ES-I3 (cell line): Measurements from ENCODE around the gene FCHSD2.
"Not testable (repeated sequence)": the region's sequence is repeated elsewhere in the genome, so short reads cannot be mapped to it uniquely, and the experiment has no call there.

Experiments used
- H3K36me3 ChIP-seq: 2 replicates; pipeline ENCODE4 v1.6.1; 2013; ENCODE audit warnings: mild to moderate bottlenecking, low read length, control low read depth, moderate library complexity; ENCODE audit not compliant: insufficient read depth
- H3K4me1 ChIP-seq: 2 replicates; pipeline ENCODE4 v1.6.1; 2013; ENCODE audit warnings: mild to moderate bottlenecking, control low read depth, low read length; ENCODE audit not compliant: insufficient read depth
- H3K9ac ChIP-seq: 2 replicates; pipeline ENCODE4 v1.6.1; 2013; ENCODE audit warnings: low read depth, mild to moderate bottlenecking, low read length, moderate library complexity
- H3K9me3 ChIP-seq: 2 replicates; pipeline ENCODE4 v1.6.1; 2013; ENCODE audit warnings: mild to moderate bottlenecking, low read length, moderate library complexity; ENCODE audit not compliant: control insufficient read depth, insufficient read depth

FCHSD2 gene

GRCh38 chr11:72829884-72830533, 312.1 kb downstream of the FCHSD2 start:
- Histone ChIP-seq H3K9me3 (no peaks in the 10 kb centered on the region), H3K9ac (no peak overlapping the region), H3K4me1 (peaks cover 10% of the 10 kb centered on the region), H3K36me3 (no peaks in the 10 kb centered on the region)

- H3K9ac ChIP-seq, result no peak overlapping the region
- H3K36me3 ChIP-seq, result no peaks in the 10 kb centered on the region
- no peaks in the 10 kb centered on the region for H3K9me3 ChIP-seq
- H3K4me1 ChIP-seq, result peaks cover 10% of the 10 kb centered on the region
Measured at GRCh38 chr11:72829178-72829577, 312.9 kb downstream of the FCHSD2 start.

- H3K36me3 ChIP-seq, result no peaks in the 10 kb centered on the region
- H3K9ac ChIP-seq, result no peak overlapping the region
- no peaks in the 10 kb centered on the region for H3K9me3 ChIP-seq
- H3K4me1 ChIP-seq, result peaks cover 10% of the 10 kb centered on the region
Measured at GRCh38 chr11:72828692-72829101, 313.4 kb downstream of the FCHSD2 start.

- Histone ChIP-seq H3K4me1 (peaks cover 10% of the 10 kb centered on the region), H3K9ac (no peak overlapping the region), H3K9me3 (no peaks in the 10 kb centered on the region), H3K36me3 (no peaks in the 10 kb centered on the region)
Measured at GRCh38 chr11:72828081-72828567, 314.0 kb downstream of the FCHSD2 start.

GRCh38 chr11:72827656-72828055, 314.5 kb downstream of the FCHSD2 start:
- not testable (repeated sequence) for H3K36me3 ChIP-seq, H3K4me1 ChIP-seq, H3K9me3 ChIP-seq, H3K9ac ChIP-seq

GRCh38 chr11:72826942-72827480, 315.1 kb downstream of the FCHSD2 start:
- Histone ChIP-seq H3K9me3 (no peaks in the 10 kb centered on the region), H3K9ac (no peak overlapping the region), H3K4me1 (peaks cover 5% of the 10 kb centered on the region), H3K36me3 (no peaks in the 10 kb centered on the region)

GRCh38 chr11:72826191-72826941, 315.8 kb downstream of the FCHSD2 start:
- Histone ChIP-seq H3K9me3 (no peaks in the 10 kb centered on the region), H3K9ac (no peak overlapping the region), H3K4me1 (no peaks in the 10 kb centered on the region), H3K36me3 (no peaks in the 10 kb centered on the region)

- H3K9ac ChIP-seq, result no peak overlapping the region
- H3K36me3 ChIP-seq, result no peaks in the 10 kb centered on the region
- peaks cover 4% of the 10 kb centered on the region for H3K4me1 ChIP-seq
- no peaks in the 10 kb centered on the region for H3K9me3 ChIP-seq
Measured at GRCh38 chr11:72825661-72826060, 316.5 kb downstream of the FCHSD2 start.

GRCh38 chr11:72824811-72825505, 317.2 kb downstream of the FCHSD2 start:
- H3K9me3 ChIP-seq, result no peaks in the 10 kb centered on the region
- H3K4me1 ChIP-seq, result peaks cover 4% of the 10 kb centered on the region
- H3K9ac ChIP-seq, result no peak overlapping the region
- no peaks in the 10 kb centered on the region for H3K36me3 ChIP-seq

GRCh38 chr11:72824020-72824419, 318.1 kb downstream of the FCHSD2 start:
- H3K9ac ChIP-seq, result no peak overlapping the region

GRCh38 chr11:72823105-72823804, 318.9 kb downstream of the FCHSD2 start:
- Histone ChIP-seq H3K9ac (no peak overlapping the region), H3K36me3 (no peaks in the 10 kb centered on the region), H3K9me3 (no peaks in the 10 kb centered on the region), H3K4me1 (peaks cover 4% of the 10 kb centered on the region)

More at GRCh38 chr11:72824020-72824419, 318.1 kb downstream of the FCHSD2 start:
- H3K4me1 ChIP-seq, result peaks cover 4% of the 10 kb centered on the region
- no peaks in the 10 kb centered on the region for H3K9me3 ChIP-seq
- H3K36me3 ChIP-seq, result no peaks in the 10 kb centered on the region

- H3K9ac ChIP-seq, result peak overlapping the region; percentile 55
- peaks cover 4% of the 10 kb centered on the region for H3K4me1 ChIP-seq
- H3K9me3 ChIP-seq, result no peaks in the 10 kb centered on the region
- no peaks in the 10 kb centered on the region for H3K36me3 ChIP-seq
Measured at GRCh38 chr11:72821920-72822799, 320.0 kb downstream of the FCHSD2 start.

GRCh38 chr11:72821221-72821919, 320.7 kb downstream of the FCHSD2 start:
- no peaks in the 10 kb centered on the region for H3K9me3 ChIP-seq
- H3K9ac ChIP-seq, result peak overlapping the region; percentile 44
- peaks cover 4% of the 10 kb centered on the region for H3K4me1 ChIP-seq
- H3K36me3 ChIP-seq, result no peaks in the 10 kb centered on the region
